HG02678 (cell line): Measurements from ENCODE around the gene RETREG2.
A peak's percentile ranks its signal among the peaks of the same experiment; 100 is the strongest.
"Not testable (repeated sequence)": the region's sequence is repeated elsewhere in the genome, so short reads cannot be mapped to it uniquely, and the experiment has no call there.

Source experiments
- ATAC-seq: cut with Tn5 transposase; IDR thresholded peaks from one replicate; pipeline ENCODE4 v1.9.1; 2021; ENCODE audit warnings: mild to moderate bottlenecking, moderate library complexity; ENCODE audit not compliant: unreplicated experiment

The RETREG2 gene

DNA sequence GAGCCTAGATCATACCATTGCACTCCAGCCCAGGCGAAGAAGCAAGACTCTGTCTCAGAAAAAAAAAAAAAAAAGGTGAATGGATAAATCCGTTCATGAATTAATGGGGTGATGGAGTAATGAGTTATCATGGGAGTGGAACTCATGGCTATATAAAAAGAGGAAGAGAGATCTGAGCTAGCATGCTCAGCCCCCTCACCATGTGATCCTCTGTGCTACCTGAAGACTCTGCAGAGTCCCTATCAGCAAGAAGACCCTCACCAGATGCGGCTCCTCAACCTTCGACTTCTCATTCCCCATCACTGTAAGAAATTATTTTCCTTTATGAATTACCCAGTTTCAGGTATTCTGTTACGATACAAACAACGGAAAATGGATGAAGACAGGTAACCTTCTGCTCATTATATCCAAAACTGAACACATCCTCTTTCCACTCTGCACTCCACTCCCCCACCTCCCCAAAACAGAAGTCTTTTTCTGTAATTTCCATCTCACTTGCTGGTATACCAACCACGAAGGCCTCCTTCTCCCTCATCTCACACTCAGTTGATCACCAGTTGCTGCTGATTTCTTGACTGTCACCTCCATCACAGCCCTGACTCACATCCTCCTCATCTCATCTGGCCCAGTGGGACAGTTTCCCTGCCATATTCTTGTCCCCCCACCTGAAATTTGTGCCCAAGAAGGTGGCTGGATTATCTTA lies 8.8 kb downstream of the RETREG2 start:
- no peak for ATAC-seq

DNA sequence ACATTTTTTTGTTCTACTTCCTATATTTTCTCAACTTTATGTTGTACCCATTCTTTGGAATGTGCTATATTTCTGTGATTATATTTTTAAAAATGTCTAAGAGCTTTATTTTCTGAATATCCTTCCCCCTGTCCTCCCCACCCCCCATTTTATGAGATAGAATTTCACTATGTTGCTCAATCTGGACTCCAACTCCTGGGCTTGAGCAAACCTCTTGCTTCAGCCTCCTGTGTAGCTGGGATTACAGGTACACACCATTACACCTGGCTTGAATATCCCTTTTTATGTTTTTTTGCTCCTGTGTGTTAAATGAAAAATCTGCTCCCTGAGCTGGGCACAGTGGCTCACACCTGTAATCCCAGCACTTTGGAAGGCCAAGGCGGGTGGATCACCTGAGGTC lies 19.3 kb downstream of the RETREG2 start:
- ATAC-seq = no peak

DNA sequence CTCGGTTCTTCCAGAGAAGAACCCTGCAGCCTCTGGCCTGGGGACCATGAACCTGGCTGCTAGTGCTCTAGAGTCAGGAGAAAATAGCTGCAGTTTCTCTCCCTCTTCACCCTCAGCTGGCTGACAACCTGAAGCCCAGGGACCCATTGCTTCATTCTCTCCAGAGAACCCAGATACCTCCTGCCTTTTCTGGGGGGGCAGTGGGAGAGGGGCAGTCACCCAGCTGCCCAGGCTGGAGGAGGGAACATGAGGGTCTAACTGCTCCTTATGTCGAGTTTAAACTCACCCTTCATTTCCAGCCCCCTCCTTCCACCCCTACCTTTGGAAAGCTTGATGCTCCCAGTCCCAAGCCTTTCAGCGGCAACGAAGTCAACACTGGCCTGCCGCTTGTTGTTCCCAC lies 20.9 kb downstream of the RETREG2 start:
- ATAC-seq = no peak

DNA sequence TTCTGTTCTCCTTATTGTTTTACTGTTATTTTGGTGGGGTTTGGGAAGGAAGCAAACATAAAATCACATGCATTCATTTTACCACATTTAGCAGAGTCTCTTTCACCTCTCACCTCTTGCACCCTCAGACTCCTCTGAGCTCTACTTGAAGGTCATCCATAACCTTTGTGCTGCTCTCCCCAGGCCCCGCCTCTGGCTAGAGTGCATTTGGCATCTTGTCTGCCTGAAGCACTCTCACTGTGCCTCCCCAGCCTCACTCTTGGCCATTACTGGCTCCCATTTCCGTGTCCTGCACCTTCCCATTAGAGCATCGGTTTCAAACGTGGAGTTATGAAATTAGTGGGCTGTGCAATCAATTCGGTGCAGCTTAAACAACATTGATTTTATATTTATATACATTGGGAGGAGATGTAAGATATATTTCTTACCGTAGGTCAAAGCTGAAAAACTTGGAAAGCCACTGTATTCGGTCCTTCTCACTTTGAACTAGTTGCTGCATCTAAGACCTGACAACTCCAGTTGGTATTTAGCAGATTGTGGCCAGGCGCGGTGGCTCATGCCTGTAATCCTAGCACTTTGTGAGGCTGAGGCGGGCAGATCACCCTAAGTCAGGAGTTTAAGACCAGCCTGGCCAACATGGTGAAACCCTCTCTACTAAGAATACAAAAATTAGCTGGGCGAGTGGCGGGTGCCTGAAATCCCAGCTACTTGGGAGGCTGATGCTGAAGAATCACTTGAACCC lies 21.6 kb downstream of the RETREG2 start:
- no peak for ATAC-seq

DNA sequence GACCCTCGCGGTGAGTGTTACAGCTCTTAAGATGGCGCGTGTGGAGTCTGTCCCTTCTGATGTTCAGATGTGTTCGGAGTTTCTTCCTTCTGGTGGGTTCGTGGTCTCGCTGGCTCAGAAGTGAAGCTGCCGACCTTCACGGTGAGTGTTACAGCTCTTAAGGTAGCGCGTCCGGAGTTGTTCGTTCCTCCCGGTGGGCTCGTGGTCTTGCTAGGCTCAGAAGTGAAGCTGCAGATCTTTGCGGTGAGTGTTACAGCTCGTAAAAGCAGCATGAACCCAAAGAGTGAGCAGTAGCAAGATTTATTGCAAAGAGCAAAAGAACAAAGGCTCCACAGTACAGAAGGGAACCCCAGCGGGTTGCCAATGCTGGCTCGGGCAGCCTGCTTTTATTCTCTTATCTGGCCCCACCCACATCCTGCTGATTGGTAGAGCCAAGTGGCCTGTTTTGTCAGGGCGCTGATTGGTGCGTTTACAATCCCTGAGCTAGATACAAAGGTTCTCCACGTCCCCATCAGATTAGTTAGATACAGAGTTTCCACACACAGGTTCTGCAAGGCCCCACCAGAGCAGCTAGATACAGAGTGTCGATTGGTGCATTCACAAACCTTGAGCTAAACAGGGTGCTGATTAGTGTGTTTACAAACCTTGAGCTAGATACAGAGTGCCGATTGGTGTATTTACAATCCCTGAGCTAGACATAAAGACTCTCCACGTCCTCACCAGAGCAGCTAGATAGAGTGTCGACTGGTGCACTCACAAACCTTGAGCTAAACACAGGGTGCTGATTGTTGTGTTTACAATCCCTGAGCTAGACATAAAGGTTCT lies 22.6 kb downstream of the RETREG2 start:
- ATAC-seq = not testable (repeated sequence)

DNA sequence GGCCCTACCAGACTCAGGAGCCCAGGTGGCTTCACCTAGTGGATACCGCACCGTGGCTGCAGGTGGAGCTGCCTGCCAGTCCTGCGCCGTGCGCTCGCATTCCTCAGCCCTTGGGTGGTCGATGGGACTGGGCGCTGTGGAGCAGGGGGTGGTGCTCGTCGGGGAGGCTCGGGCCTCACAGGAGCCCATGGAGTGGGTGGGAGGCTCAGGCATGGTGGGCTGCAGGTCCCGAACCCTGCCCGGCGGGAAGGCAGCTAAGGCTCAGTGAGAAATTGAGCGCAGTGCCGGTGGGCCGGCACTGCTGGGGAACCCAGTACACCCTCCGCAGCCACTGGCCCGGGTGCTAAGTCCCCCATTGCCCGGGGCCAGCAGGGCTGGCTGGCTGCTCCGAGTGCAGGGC lies 23.3 kb downstream of the RETREG2 start:
- not testable (repeated sequence) for ATAC-seq

- no peak for ATAC-seq
These were observed 26.5 kb downstream of the RETREG2 start for GRCh38 chr2:219204425-219205164.

DNA sequence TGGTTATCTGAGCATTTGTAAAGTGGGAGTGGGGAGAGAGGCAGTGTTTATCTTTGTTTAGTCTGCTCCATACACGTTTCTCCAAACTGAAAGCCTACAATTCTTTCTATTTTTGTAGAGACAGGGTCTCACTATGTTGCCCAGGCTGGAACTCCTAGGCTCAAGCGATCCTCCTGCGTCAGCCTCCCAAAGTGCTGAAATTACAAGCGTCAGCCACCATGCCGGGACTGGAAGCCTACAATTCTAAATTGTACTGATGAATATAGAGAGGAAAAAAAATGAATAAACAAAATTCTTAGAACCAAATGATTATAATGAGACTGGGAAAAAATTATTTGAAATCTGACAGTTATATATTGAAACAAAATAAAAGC lies 27.1 kb downstream of the RETREG2 start:
- ATAC-seq = no peak

DNA sequence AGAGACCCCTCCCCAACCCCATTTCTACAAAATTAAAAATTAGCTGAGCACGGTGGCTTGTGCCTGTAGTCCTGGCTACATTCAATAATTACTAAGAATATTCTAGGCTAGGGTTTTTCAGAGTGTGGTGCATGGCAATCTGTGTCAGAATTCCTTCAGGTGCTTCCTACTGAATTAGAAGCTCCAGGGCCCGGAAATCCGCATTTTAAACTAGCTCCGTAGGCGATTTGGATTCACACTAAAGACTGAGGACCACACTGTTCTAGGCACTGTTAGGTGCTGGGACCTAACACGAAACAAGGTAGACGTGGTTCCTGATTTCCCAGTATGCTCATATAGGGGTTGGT lies 27.9 kb downstream of the RETREG2 start:
- ATAC-seq = no peak

DNA sequence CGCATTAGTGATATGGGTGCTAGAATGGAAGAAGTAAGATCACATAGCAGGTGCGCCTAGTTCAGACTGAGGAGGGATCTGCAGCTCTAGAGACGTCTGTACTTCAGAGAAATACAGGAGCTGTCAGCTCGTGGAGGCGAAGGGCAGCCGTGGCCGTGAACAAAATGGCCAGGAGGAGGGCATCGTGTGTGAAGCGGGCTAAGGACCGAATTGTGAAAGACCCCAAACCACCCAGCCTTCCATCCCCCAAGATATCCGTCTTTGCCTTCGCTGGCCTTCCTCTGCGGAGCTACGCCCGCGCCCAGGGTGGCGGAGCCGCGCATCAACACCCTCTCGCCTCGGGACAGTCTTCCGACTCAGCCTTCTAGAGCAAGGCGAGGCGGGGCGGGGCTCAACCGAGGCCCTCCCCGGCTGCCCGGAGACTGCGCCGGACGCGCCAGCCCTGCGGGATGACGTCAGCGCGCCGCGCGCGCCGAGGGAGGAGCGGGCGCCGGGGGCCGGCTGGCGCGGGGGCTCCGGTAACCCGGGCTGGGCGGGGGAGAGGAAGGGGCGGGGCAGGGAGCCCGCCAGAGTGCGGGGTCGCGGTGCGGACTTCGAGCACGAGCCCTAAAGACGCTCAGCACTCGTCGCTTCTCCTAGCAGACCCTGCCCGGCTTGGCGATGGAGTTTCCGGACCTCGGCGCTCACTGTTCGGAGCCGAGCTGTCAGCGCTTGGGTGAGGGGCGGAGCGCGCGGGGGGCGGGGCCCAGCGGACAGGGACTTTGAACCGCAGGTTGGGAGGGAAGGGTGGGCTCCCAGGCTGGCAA lies 28.5 kb downstream of the RETREG2 start, which contains the start of gene ZFAND2B:
Gene ZFAND2B, plus strand, starts transcription at position 455 of the 806 bp plus-strand sequence. Its CDS starts 206 bp downstream, at position 661.
- peak; percentile 97 for ATAC-seq

- ATAC-seq = no peak
These were observed 29.2 kb downstream of the RETREG2 start for GRCh38 chr2:219207134-219207883.

- no peak for ATAC-seq
These were observed 30.0 kb downstream of the RETREG2 start for GRCh38 chr2:219207884-219208740.

GRCh38 chr2:219209236-219210195 lies 31.4 kb downstream of the RETREG2 start:
- no peak for ATAC-seq

- ATAC-seq = no peak
These were observed 32.3 kb downstream of the RETREG2 start for GRCh38 chr2:219210196-219210885.

- ATAC-seq = no peak
These were observed 32.8 kb downstream of the RETREG2 start for GRCh38 chr2:219210886-219211362.

DNA sequence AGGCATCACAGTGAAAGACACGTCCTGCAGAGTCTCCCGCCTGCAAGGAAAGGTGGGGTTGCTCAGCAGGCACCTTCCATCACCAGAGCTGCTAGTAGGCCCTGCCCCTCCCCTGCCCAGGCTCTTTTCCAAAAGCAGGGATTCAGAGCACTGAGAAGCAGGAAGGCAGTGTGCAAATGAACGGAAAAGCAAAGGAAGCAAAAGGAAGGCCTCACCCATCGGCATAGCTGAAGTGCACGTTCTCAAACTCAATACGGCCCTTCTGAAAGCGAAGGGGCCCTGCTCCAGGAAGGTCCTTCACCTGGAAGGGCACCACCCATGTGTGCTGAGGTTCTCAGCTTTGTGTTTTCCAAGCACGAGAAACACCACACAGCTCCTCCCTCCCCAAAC lies 34.9 kb downstream of the RETREG2 start:
- ATAC-seq = no peak
